ENCODE results near the gene KMT2C. TPM values are rescaled to one million over a fixed set of nuclear protein-coding genes. Genes with fewer than 3 reads are reported as not detected.

The KMT2C gene
- total and polyA plus RNA-seq, 2 of the 8 experiments (the other 6 are each of a cell fraction or from before 2014, with no cell fraction given), result 9.1 to 40.8 TPM

DNA sequence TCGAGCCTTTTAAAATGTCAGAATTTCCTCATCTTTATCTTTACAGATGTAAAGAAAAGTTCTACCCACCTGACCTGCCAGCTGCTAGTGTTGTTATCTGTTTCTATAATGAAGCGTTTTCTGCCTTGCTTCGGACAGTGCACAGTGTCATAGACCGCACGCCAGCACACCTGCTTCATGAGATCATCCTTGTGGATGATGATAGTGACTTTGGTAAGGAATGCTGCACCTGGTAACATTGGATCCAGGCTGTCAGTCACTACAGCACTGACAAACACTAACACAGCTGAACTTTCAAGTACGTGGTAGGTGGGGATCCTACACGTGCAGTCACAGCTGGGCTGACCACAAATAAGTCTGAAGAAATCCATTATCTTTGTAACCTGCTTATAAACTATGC is 332.7 kb downstream of the KMT2C start:
- no peaks in the 10 kb centered on the region for H4K20me1 ChIP-seq (replicated peaks in 1 of 2; ENCODE audit: control insufficient read depth in 1 of 2, insufficient read depth in 2 of 2, low read length in 2 of 2)
- H3K27me3 ChIP-seq (replicated peaks in 1 of 4; ENCODE audit: control insufficient read depth in 3 of 4, extremely low read depth in 1 of 4, insufficient read depth in 3 of 4, low read length in 3 of 4), result no peaks in the 10 kb centered on the region
- no peak overlapping the region for H3K27ac ChIP-seq (ENCODE audit: low read depth, low read length)
- no peak overlapping the region for H3K23ac ChIP-seq (ENCODE audit: insufficient read length)
- DNase-seq (ENCODE audit: low read depth in 1 of 2, low spot score in 2 of 2) (no peak), FAIRE-seq (no peak)
- H2AFZ ChIP-seq (ENCODE audit: low read length), result no peak overlapping the region
- H2BK5ac ChIP-seq (ENCODE audit: low read depth, low read length), result no peak overlapping the region
- H3K9me3 ChIP-seq (ENCODE audit: insufficient read depth in 2 of 2, low read depth in 1 of 2, low read length in 1 of 2), result no peaks in the 10 kb centered on the region
- no peaks in the 10 kb centered on the region for H3K79me2 ChIP-seq (ENCODE audit: control insufficient read depth in 1 of 2, insufficient read depth in 2 of 2, low read length in 2 of 2)
- no peak overlapping the region for H3K4me3 ChIP-seq (ENCODE audit: extremely low read depth in 1 of 4, insufficient read depth in 2 of 4, low read depth in 3 of 4, low read length in 4 of 4)
- H3K14ac ChIP-seq (ENCODE audit: insufficient read length), result no peak overlapping the region
- no peaks in the 10 kb centered on the region for H3K23me2 ChIP-seq (ENCODE audit: low read depth, low read length)
- no peak overlapping the region for H4K8ac ChIP-seq (ENCODE audit: extremely low read depth, insufficient read depth, low read length)
- H2BK20ac ChIP-seq (ENCODE audit: low read length), result no peak overlapping the region
- ChIA-PET POLR2A (ENCODE audit: partially characterized antibody) (no interaction called here), CTCF (ENCODE audit: partially characterized antibody) (interaction anchor here (1.5 kb wide), 1 partner anchor 27 kb away, joined by 4 read pairs; no protein-coding TSS in a partner anchor)
- H3K4me1 ChIP-seq (replicated peaks in 1 of 4; ENCODE audit: control insufficient read depth in 3 of 4, insufficient read depth in 4 of 4, low read length in 3 of 4), result no peaks in the 10 kb centered on the region
- TF ChIP-seq TCF12 (IDR thresholded peaks at IDR 0.05; ENCODE audit: low read depth, low read length) (no peak), SIN3A (conservative IDR thresholded peaks at IDR 0.05 in 1 of 2, IDR thresholded peaks at IDR 0.05 in 1 of 2; ENCODE audit: low read depth in 1 of 2, low read length in 2 of 2) (no peak), MAFK (IDR thresholded peaks at IDR 0.05; ENCODE audit: low read depth, low read length) (no peak), YY1 (IDR thresholded peaks at IDR 0.05; ENCODE audit: low read depth, low read length) (no peak), GABPA (IDR thresholded peaks at IDR 0.05; ENCODE audit: borderline replicate concordance, insufficient read depth, low read length) (no peak), SP1 (IDR thresholded peaks at IDR 0.05; ENCODE audit: low read depth, low read length) (no peak), CBX5 (IDR thresholded peaks at IDR 0.05; ENCODE audit: low read depth, low read length) (no peak), CTBP2 (IDR thresholded peaks at IDR 0.05; ENCODE audit: borderline replicate concordance, insufficient read depth, insufficient read length, low read length) (no peak), SIX5 (IDR thresholded peaks at IDR 0.05; ENCODE audit: low read depth, low read length) (no peak)
- H3K4ac ChIP-seq (replicated peaks; ENCODE audit: insufficient read length, low read depth, low read length), result no peak overlapping the region
- no peak overlapping the region for H3K18ac ChIP-seq (ENCODE audit: extremely low read depth, low read length)
- H3K9ac ChIP-seq (replicated peaks in 1 of 4; ENCODE audit: extremely low read depth in 1 of 4, low read depth in 3 of 4, low read length in 3 of 4), result no peak overlapping the region
- no peak overlapping the region for H2AK5ac ChIP-seq (ENCODE audit: low read depth, low read length)
- H2BK15ac ChIP-seq (ENCODE audit: low read length), result no peak overlapping the region
- no peak overlapping the region for H3K56ac ChIP-seq (replicated peaks; ENCODE audit: insufficient read length, low read depth, low read length)
- no peak overlapping the region for H3K4me2 ChIP-seq (ENCODE audit: insufficient read depth in 1 of 2, low read depth in 2 of 2, low read length in 2 of 2)
- no peak overlapping the region for H2BK120ac ChIP-seq (replicated peaks; ENCODE audit: low read depth, low read length)
- H3K36me3 ChIP-seq (ENCODE audit: control insufficient read depth in 2 of 4, insufficient read depth in 4 of 4, low read length in 3 of 4), result peaks cover 0 to 7% (median 3%) of the 10 kb centered on the region in 4 experiments; a peak in 3 of 8 replicates
- H3K79me1 ChIP-seq (ENCODE audit: low read depth, low read length), result no peaks in the 10 kb centered on the region
- no peak overlapping the region for H2BK12ac ChIP-seq (ENCODE audit: low read depth, low read length)
- 91% methylated on average over 7 of the region's 7 CpGs; no CpG with 5 or more reads in 1 of the 2 experiments for WGBS, 2 experiments (ENCODE audit: extremely low coverage in 1 of 2, insufficient coverage in 1 of 2, insufficient read length in 1 of 2, insufficient replicate concordance in 2 of 2, low coverage in 1 of 2, low lambda C conversion rate in 2 of 2, missing lambda C conversion rate in 1 of 2)
- H4K91ac ChIP-seq (replicated peaks; ENCODE audit: insufficient read length, low read length), result no peak overlapping the region
- H4K5ac ChIP-seq (ENCODE audit: insufficient read length, low read depth, low read length), result no peak overlapping the region

All from H1 (cell line).